ENCODE results near the gene DOCK4.

DOCK4 gene

GRCh38 chr7:112047421-112047820 is 158.8 kb downstream of the DOCK4 start:
- H3K27ac ChIP-seq (replicated peaks): no peak overlapping the region
- no peak for TF ChIP-seq GABPA (IDR thresholded peaks at IDR 0.05; ENCODE audit: low read depth)
- H3K4me3 ChIP-seq (replicated peaks; ENCODE audit: insufficient read depth, low read length): no peak overlapping the region
- H3K27me3 ChIP-seq (ENCODE audit: insufficient read depth, poor library complexity, severe bottlenecking): no peaks in the 10 kb centered on the region
- DNase-seq (ENCODE audit: low read depth in 1 of 2, low spot score in 1 of 2): no peak

GRCh38 chr7:112045222-112045621 is 161.0 kb downstream of the DOCK4 start:
- DNase-seq (ENCODE audit: low read depth in 1 of 2, low spot score in 1 of 2): no peak

GRCh38 chr7:112042631-112043030 is 163.6 kb downstream of the DOCK4 start:
- Histone ChIP-seq H3K4me3 (replicated peaks; ENCODE audit: insufficient read depth, low read length) (no peak overlapping the region), H3K27ac (replicated peaks) (no peak overlapping the region), H3K27me3 (ENCODE audit: insufficient read depth, poor library complexity, severe bottlenecking) (no peaks in the 10 kb centered on the region)
- no peak for TF ChIP-seq CTCF (IDR thresholded peaks at IDR 0.05; ENCODE audit: insufficient read depth, low read length)
- no peak for TF ChIP-seq REST (IDR thresholded peaks at IDR 0.05; ENCODE audit: insufficient replicate concordance, low read depth)
- no peak for TF ChIP-seq GABPA (IDR thresholded peaks at IDR 0.05; ENCODE audit: low read depth)
- TF ChIP-seq SPI1 (IDR thresholded peaks at IDR 0.05; ENCODE audit: borderline replicate concordance, low read depth): no peak
- TF ChIP-seq POLR2AphosphoS5 (IDR thresholded peaks at IDR 0.05; ENCODE audit: low read depth): no peak
- no peak for DNase-seq (ENCODE audit: low read depth in 1 of 2, low spot score in 1 of 2)

More at GRCh38 chr7:112045222-112045621, 161.0 kb downstream of the DOCK4 start:
- Histone ChIP-seq H3K4me3 (replicated peaks; ENCODE audit: insufficient read depth, low read length) (no peak overlapping the region), H3K27ac (replicated peaks) (no peak overlapping the region), H3K27me3 (ENCODE audit: insufficient read depth, poor library complexity, severe bottlenecking) (no peaks in the 10 kb centered on the region)
- TF ChIP-seq SPI1 (IDR thresholded peaks at IDR 0.05; ENCODE audit: borderline replicate concordance, low read depth) (no peak), GABPA (IDR thresholded peaks at IDR 0.05; ENCODE audit: low read depth) (no peak), POLR2AphosphoS5 (IDR thresholded peaks at IDR 0.05; ENCODE audit: low read depth) (no peak), CTCF (IDR thresholded peaks at IDR 0.05; ENCODE audit: insufficient read depth, low read length) (no peak), REST (IDR thresholded peaks at IDR 0.05; ENCODE audit: insufficient replicate concordance, low read depth) (no peak)

GRCh38 chr7:112038353-112038752 is 167.8 kb downstream of the DOCK4 start:
- no peak overlapping the region for H3K4me3 ChIP-seq (replicated peaks; ENCODE audit: insufficient read depth, low read length)
- no peak for DNase-seq (ENCODE audit: low read depth in 1 of 2, low spot score in 1 of 2)
- TF ChIP-seq SPI1 (IDR thresholded peaks at IDR 0.05; ENCODE audit: borderline replicate concordance, low read depth) (no peak), GABPA (IDR thresholded peaks at IDR 0.05; ENCODE audit: low read depth) (no peak), CTCF (IDR thresholded peaks at IDR 0.05; ENCODE audit: insufficient read depth, low read length) (no peak), REST (IDR thresholded peaks at IDR 0.05; ENCODE audit: insufficient replicate concordance, low read depth) (no peak), POLR2AphosphoS5 (IDR thresholded peaks at IDR 0.05; ENCODE audit: low read depth) (no peak)
- H3K27ac ChIP-seq (replicated peaks): no peak overlapping the region
- H3K27me3 ChIP-seq (ENCODE audit: insufficient read depth, poor library complexity, severe bottlenecking): no peaks in the 10 kb centered on the region
